22Rv1 (cell line): ENCODE measurements around the gene RHBDD2.
"Not testable (repeated sequence)": the region's sequence is repeated elsewhere in the genome, so short reads cannot be mapped to it uniquely, and the experiment has no call there.

Experiments used
- ZFX ChIP-seq: fragments of 450-650 bp; IDR thresholded peaks from 2 replicates; pipeline ENCODE4 v1.6.1; 2017; ENCODE audit warnings: antibody characterized with exemption, borderline replicate concordance
- TF ChIP-seq, protein P1 (sequence below): fragments of 450-650 bp; IDR thresholded peaks from 2 replicates; pipeline ENCODE4 v1.5.1; 2017; ENCODE audit warnings: mild to moderate bottlenecking

DNA sequence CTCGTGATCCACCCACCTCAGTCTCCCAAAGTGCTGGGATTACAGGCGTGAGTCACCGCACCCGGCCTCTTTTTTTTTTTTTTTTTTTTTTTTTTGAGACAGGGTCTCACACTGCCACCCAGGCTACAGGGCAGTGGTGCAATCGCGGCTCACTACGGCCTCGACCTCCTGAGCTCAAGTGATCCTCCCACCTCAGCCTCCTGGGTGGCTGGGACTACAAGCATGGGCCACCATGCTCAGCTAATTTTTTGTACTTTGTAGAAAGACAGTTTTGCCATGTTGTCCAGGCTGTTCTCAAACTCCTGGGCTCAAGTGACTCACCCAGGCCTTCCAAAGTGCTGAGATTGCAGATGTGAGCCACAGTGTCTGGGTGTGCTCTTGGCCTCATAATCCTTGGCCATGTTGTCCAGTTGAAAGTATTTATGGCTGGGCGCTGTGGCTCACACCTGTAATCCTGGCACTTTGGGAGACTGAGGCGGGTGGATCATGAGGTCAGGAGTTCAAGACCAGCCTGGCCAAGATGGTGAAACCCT is 24.0 kb upstream of the RHBDD2 start:
- TF ChIP-seq ZFX: not testable (repeated sequence)
- TF ChIP-seq, protein P1, sequence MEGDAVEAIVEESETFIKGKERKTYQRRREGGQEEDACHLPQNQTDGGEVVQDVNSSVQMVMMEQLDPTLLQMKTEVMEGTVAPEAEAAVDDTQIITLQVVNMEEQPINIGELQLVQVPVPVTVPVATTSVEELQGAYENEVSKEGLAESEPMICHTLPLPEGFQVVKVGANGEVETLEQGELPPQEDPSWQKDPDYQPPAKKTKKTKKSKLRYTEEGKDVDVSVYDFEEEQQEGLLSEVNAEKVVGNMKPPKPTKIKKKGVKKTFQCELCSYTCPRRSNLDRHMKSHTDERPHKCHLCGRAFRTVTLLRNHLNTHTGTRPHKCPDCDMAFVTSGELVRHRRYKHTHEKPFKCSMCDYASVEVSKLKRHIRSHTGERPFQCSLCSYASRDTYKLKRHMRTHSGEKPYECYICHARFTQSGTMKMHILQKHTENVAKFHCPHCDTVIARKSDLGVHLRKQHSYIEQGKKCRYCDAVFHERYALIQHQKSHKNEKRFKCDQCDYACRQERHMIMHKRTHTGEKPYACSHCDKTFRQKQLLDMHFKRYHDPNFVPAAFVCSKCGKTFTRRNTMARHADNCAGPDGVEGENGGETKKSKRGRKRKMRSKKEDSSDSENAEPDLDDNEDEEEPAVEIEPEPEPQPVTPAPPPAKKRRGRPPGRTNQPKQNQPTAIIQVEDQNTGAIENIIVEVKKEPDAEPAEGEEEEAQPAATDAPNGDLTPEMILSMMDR: not testable (repeated sequence)
